Stimulated activated CD8-positive, alpha-beta memory T cell treated with anti-CD3 and anti-CD28 coated beads, Interleukin-15, amount 100 ng/mL, for 1 hour (primary cell): Measurements from ENCODE around the gene SERPINB10.

Experiments
- DNase-seq: peaks from one replicate; pipeline ENCODE4 v3.0.0-alpha.2; 2020; ENCODE audit warnings: low read depth

SERPINB10 gene

GRCh38 chr18:63949068-63949737 lies 41.4 kb downstream of the SERPINB10 start, which contains the start of gene HMSD:
TSS of gene HMSD (plus strand) at chr18:63949301. CDS start at chr18:63953456, 4,155 bp downstream.
- no peak for DNase-seq

DNA sequence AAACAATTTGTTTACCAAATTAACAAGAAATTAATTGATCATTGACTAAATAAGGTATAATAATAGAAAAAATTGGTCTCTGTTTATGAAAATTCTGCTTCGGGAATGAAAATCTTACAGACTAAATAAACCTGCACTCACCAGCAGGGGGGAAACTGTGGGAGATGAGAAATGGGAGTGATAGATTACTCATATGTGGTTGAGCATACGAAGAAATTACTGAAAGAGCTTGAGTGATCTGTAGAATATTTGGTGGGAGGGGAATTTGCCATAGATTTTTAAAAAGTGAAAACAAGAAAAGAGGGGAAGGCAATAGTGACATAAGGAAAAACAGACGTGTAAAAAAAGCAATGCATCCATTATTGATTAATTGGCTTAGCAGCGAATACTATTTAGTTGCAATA lies 43.5 kb downstream of the SERPINB10 start:
- no peak for DNase-seq

DNA sequence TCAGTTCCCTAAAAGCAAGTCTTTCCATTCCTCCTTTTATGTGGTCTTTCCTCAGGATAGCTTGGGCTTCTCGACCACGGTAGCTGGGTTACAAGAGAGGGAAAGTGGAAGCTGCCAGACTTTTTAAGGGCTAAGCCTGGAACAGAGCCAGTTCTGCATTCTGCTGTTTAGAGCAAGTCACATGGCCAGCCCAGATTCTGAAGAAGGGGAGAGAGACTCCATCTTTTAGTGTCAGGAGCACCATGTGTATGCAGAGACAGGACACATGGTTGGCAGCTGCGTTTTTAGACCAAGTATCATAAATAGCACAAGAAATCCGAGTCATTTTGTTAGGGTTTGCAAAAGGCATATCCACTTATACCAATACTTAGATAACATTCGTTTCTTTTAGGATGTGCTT lies 46.1 kb downstream of the SERPINB10 start:
- no peak for DNase-seq

- no peak for DNase-seq
Observed at GRCh38 chr18:63956755-63957154, 49.0 kb downstream of the SERPINB10 start.

DNA sequence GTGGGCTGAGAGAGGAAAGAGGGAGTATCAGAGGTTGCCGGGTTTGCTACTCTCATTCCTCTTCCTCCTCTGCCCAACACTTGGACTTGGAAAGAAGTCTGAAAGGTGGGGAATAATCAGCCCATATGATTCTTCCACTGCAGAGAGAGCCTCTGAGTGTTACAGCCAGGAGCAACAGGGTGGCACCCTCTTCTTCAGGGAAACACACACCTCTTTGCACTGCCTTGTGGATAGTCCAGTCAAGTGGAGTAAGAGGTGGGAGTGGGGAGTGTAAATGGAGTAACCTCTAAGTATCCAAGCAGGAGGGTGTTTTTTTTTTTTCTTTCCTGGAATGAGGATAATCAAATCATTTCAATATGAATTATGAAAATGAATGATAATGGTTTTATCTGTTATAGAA lies 53.1 kb downstream of the SERPINB10 start:
- DNase-seq, result no peak

GRCh38 chr18:63961435-63961980 lies 53.8 kb downstream of the SERPINB10 start:
- no peak for DNase-seq

DNA sequence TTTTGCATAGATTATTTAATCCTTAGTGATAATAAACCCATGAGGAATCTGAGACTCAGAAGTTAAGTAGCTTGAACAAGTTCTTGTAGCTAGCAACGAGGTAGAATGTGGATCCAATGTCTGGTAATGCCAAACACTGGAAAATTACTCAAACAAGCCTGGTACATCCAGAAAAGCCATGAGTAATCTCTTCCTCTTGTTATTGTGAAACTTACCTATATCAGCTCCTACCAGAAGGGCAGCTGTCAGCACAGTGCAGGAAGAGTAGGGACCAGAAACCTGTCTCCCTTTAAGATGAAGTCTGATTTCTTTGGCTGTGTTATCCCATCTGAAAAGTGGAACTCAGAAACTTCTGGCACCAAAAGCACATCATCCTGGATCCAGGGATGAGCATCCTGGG lies 54.4 kb downstream of the SERPINB10 start:
- no peak for DNase-seq

DNA sequence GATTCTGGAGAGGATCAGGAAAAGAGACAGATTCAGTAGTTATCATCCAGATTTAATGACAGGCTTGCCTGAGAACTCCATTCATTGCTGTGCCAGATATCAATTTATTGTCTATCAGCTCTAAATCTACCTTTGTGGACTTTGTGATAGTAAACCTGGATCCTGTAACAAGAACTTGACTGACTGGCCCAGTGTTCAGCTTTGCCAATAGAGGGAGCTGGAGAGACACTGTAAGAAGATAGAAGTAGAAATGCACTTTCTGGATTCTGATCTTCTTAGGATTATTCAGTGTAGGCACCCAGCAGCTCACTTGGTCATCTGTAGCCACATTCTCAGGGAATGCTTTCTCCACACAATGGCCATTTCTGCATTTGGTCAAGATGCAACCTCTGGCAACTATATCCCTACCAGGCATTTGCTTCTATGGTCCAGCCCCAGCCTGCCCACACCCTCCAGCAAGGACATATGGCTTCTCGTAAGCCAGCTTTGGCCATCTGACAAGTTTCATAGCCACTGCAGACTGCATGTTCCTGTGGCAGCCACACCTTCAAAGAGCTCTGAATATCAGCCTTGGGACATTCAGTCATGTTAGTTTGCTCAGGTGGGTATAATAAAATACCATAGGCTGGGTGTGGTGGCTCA lies 56.0 kb downstream of the SERPINB10 start:
- no peak for DNase-seq

DNA sequence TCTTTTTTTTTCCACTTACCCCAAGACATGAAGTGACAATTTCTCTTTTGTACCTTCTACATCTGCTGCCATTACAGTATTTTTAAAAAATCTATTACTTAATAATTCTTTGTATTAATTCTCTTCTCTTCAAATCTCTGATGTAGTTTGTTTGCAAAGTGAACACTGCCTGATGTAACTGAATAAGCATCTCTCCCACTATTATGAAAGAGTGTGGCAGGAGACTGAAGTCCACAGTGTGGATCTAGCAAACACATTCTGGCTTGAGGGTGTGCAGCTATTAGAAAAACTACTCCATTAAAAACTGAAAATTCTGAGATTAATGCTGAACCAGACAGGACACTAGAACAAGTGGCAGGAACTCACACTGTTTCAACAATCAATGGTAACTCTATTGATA lies 57.1 kb downstream of the SERPINB10 start:
- no peak for DNase-seq

GRCh38 chr18:63965716-63966330 lies 58.1 kb downstream of the SERPINB10 start:
- DNase-seq, result no peak

DNA sequence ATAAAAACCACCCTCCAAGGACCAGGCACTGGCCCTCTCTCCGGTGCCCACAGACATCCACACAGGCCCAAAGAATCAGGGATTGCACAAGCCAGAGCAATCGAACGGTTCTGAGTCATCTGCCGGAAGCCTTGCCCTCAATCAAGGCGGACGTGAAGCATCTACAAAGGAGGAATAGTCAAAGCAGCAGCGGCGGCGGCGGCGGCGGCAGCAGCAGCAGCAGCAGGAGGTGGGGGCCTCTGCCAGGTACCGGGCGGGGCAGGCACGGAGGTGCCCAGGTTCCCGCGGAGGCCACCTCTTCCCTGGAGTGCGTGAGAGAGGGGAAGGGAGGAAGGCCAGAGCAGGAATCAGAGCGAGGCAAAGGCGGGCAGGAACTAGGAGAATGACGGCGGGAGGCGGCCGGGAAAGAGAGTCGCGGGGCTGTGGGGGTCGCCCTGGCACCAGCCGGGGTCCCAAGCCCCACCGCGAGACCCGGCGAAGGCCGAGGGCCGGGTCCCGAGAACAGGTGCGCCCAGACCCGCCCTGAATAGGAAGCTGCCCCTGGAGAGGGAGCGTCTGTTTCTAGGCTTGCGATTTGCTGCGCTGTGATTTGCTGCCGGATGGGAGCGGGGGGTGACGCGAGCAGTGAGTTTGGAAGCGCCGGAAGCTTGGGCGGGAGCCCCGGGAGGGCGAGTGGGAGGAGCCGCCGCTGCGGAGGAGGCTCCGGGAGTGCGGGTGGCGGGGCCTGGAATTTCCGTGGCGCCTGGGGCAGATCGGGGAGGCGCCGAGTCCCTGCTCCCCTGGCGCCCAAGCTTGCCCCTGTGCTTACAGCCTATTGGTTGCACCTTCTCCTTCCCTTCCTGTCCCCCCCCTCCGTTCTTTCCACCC lies 62.4 kb downstream of the SERPINB10 start, which contains the start of gene SERPINB8:
Gene SERPINB8 (plus strand): TSS at position 140 of the 867 bp plus-strand sequence. CDS start 8,228 bp downstream, outside the sequence.
- DNase-seq, result peak; percentile 54

DNA sequence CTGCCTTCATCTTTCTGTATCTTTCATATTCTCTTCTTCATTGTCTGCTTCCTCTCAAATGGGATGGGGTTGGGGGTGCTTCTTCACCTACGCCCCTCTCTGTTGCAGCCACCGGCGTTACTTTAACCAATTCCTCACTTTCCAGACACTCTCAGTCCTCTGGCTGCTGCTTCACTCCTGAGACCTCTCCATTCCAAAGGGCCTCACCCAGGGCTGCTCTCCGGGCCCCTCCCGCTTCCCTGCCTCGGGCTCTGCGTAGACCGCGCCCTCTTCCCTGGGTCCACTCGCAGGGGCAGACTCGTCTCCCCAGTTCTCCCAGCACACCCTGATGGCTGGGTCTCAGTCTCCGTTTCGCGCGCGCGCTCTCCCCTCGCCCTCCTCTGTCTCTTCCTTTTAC lies 63.0 kb downstream of the SERPINB10 start:
- DNase-seq, result no peak

- no peak for DNase-seq
Observed at GRCh38 chr18:63971320-63972001, 63.7 kb downstream of the SERPINB10 start.

DNA sequence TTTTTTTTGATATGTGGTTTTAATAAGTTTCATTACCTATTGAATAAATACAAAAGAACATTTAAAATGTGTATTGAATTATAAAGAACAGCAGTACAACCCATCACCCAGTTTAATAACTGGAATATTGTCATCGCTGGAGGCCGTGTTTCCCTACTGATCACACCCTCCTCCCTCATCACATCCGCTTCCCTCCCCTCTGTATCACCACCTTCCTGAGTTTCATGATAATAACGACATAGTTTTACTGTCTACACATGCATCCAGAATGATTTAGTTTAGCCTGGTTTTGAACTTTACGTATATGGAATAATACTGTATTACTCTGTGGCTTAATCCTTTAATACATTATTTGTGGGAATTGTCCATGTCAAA lies 64.2 kb downstream of the SERPINB10 start:
- no peak for DNase-seq

GRCh38 chr18:63974991-63975390 lies 67.2 kb downstream of the SERPINB10 start:
- DNase-seq, result no peak

DNA sequence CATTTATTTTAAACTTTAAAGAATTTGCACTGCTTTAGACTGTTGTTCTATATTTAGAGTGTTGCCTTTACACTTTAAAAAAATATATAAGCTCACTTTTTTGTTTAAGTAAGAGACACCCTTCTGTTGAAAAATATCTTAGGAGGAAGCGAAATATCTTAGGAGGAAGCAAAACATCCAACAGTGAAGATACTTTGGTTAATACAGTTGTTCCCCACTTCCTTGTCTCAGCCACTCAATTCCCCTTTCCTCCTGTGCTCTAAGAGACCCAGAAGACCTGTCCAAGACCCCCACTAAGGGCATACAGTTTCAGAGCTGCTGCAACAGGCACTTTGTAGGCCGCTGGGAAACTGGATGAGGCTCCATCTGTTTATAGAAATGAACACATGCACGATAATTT lies 67.9 kb downstream of the SERPINB10 start:
- DNase-seq, result no peak

DNA sequence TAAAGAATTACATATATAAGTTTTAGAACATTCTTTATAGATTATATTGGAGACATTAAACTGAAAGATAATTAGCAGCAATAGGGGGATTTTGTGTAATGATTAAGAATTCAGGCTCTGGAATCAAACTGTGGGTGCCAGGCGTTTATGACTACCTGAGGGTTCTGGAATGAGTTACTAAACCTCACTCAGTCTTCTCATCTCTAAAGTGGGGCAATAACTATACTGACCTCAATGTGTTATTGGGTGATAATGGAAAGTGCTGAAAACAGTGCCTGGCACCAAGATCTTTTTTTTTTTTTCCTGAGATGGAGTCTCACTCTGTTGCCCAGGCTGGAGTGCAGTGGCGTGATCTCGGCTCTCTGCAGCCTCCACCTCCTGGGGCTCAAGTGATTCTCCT lies 69.3 kb downstream of the SERPINB10 start:
- no peak for DNase-seq

DNA sequence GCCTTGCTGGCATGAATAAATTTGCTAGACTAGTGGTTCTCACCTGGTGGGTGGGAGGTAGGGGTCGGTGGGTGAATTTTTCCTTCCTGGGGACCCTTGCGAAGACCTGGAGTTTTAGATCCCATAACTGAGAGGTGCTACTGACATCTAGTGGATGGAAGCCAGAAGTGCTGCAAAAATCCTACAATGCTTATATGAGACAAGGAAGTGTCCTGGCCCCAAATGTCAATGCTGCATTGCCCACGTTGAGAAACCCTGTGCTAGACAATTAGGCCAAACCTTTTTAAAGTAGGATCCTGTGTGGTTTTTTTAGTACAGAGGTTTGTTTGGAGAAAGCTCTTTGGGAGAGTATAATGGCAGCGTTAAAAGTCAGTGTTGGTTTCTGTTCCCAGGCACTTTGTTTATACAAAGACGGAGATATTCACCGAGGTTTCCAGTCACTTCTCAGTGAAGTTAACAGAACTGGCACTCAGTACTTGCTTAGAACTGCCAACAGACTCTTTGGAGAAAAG lies 71.7 kb downstream of the SERPINB10 start:
- no peak for DNase-seq

- no peak for DNase-seq
Observed at GRCh38 chr18:63980027-63980426, 72.3 kb downstream of the SERPINB10 start.

GRCh38 chr18:63980896-63981460 lies 73.2 kb downstream of the SERPINB10 start:
- DNase-seq, result no peak

DNA sequence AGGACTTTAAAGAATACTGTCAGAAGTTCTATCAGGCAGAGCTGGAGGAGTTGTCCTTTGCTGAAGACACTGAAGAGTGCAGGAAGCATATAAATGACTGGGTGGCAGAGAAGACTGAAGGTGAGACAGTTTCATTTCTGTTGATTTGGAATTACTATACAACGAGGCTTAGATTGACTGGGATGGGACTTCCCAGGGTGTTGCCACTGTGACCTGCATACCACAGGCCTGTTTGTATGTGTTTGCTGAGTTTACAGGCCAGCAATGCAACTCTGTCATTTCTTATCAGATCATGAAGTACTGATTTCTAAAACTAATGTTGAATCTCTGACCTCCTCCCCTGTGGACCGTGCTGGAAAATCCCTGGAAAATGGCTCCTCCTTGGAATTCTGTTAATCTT lies 74.0 kb downstream of the SERPINB10 start:
- no peak for DNase-seq
